Neural crest cell (in vitro differentiated cells): ENCODE measurements around the gene CLASP1. TPM values are rescaled to one million over a fixed set of nuclear protein-coding genes. Genes with fewer than 3 reads are reported as not detected.

ENCODE experiments used
- DNase-seq: peaks from one replicate; pipeline ENCODE4 v3.0.0; 2021; ENCODE audit warnings: low read depth, mixed read lengths, low spot score
- H3K27ac Mint-ChIP-seq: one replicate; pipeline ENCODE4 v1.8.0; 2021; ENCODE audit warnings: mild to moderate bottlenecking, mixed read lengths; ENCODE audit not compliant: unreplicated experiment
- H3K27me3 Mint-ChIP-seq: 2 replicates; pipeline ENCODE4 v1.8.0; 2021; ENCODE audit warnings: low read depth, mild to moderate bottlenecking, mixed read lengths
- H3K36me3 Mint-ChIP-seq: 2 replicates; pipeline ENCODE4 v1.8.0; 2021; ENCODE audit warnings: low read depth, mild to moderate bottlenecking, mixed read lengths
- H3K4me1 Mint-ChIP-seq: 2 replicates; pipeline ENCODE4 v1.8.0; 2021; ENCODE audit warnings: mixed read lengths
- H3K4me3 Mint-ChIP-seq: one replicate; pipeline ENCODE4 v1.8.0; 2021; ENCODE audit warnings: mild to moderate bottlenecking, mixed read lengths
- H3K9me3 Mint-ChIP-seq: 2 replicates; pipeline ENCODE4 v1.8.0; 2021; ENCODE audit warnings: mixed read lengths
- total RNA-seq: library from RNA; stranded (reverse); gene quantifications from 2 replicates; pipeline ENCODE4 v1.2.1, GENCODE V29; 2021
- TF ChIP-seq, protein P1 (sequence below): fragments of 200-600 bp; sonication (generic); conservative IDR thresholded peaks from 2 replicates; pipeline ENCODE4 v1.5.0; 2021; ENCODE audit warnings: antibody characterized with exemption, mild to moderate bottlenecking

The CLASP1 gene
- total RNA-seq, 1 donor from 2014 or later, result 95.8 TPM

DNA sequence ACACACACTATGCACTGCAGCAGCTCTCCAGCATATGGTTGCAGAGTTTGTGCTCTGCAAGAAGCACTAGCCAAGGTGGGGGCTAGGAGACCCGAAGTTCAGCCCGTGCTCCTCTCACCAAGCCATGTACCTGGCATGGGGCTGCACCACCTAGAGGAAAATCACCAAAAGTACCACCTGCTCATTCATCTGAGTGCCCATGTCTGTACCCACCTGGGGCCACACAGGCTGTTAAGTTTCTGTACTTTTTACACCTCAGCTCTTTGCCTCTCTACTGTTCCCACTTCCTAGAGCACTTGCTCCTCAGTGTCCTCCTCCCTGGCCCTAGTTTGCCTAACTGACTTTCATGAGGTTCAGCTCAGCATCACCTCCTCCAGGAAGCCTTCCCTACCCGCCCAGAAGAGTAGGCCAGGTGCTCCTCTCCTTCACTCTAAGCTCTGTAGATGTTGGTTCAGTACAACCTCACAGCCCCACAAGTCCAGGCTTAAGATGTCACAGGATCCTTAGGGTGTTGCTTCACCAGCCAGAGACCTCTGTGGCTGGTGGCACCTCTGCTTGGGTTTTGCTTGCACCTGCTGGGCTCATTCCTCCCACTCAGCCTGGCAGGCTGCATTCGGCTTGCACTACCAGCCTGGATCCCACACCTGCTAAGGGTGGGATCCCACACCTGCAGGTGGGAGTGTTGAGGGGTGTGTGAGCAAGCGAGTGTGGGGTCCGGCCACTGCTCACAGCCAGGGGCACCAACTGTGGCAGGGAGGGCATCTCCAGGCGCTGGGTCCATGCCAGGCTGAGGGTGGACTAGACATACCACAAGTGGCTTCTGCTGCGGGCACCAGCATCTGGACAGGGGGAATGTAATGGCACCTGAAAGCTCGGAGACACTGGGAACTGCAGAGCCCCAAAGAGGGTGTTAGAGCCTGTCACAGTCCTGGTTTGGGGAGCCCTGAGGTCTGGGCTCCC, 354.1 kb downstream of the CLASP1 start:
- no peak for DNase-seq
- H3K4me1 Mint-ChIP-seq, result peaks cover 6% of the 10 kb centered on the region
- no peak overlapping the region for H3K4me3 Mint-ChIP-seq
- H3K9me3 Mint-ChIP-seq, result peaks cover 2% of the 10 kb centered on the region
- no peak overlapping the region for H3K27ac Mint-ChIP-seq
- H3K27me3 Mint-ChIP-seq, result peaks cover 16% of the 10 kb centered on the region
- TF ChIP-seq, protein P1, sequence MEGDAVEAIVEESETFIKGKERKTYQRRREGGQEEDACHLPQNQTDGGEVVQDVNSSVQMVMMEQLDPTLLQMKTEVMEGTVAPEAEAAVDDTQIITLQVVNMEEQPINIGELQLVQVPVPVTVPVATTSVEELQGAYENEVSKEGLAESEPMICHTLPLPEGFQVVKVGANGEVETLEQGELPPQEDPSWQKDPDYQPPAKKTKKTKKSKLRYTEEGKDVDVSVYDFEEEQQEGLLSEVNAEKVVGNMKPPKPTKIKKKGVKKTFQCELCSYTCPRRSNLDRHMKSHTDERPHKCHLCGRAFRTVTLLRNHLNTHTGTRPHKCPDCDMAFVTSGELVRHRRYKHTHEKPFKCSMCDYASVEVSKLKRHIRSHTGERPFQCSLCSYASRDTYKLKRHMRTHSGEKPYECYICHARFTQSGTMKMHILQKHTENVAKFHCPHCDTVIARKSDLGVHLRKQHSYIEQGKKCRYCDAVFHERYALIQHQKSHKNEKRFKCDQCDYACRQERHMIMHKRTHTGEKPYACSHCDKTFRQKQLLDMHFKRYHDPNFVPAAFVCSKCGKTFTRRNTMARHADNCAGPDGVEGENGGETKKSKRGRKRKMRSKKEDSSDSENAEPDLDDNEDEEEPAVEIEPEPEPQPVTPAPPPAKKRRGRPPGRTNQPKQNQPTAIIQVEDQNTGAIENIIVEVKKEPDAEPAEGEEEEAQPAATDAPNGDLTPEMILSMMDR, result no peak
- no peaks in the 10 kb centered on the region for H3K36me3 Mint-ChIP-seq

DNA sequence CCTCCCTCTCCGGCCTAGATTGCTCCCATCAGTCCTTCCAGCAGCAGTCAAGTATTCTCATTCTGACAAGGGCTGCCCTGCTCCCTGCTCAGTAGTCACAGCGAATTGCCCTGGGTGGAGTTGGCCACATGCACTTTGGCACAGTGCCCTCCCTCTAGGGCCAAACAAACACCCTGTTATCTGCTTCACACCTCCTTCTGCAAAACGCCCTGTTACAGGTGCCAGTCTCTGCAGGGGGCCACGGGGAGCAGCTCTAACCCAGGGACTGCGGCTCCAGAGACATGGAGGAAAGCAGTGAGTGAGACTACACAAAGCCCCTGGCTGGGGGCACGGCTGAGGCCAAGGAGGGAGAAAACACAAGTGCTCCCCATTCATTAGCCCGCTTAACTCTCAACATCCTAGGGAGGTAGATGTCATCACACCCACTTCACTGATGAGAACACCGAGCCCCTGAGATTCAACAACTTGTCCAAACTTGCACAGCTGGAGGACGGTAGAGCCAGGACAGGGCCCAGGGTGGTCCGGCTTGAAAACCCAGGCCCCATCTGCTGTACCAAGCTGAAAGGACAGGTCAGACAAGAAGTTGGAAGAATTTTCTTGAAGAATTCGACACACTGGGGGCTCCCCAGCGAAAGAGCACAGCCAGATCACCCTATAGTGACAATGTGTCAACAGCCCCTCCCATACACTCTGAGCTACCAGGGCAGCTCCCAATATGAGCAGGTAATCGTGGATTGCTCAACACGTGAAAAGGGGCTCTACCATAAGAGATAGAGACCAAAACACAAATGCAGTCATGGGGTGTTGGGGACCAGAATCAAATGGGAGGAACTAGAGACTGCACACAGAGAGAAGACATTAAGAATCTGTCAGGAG, 355.6 kb downstream of the CLASP1 start:
- H3K27me3 Mint-ChIP-seq, result peaks cover 17% of the 10 kb centered on the region
- H3K27ac Mint-ChIP-seq, result no peak overlapping the region
- H3K9me3 Mint-ChIP-seq, result peaks cover 2% of the 10 kb centered on the region
- peaks cover 6% of the 10 kb centered on the region for H3K4me1 Mint-ChIP-seq
- DNase-seq, result no peak
- no peaks in the 10 kb centered on the region for H3K36me3 Mint-ChIP-seq
- TF ChIP-seq, protein P1, result no peak
- H3K4me3 Mint-ChIP-seq, result no peak overlapping the region

DNA sequence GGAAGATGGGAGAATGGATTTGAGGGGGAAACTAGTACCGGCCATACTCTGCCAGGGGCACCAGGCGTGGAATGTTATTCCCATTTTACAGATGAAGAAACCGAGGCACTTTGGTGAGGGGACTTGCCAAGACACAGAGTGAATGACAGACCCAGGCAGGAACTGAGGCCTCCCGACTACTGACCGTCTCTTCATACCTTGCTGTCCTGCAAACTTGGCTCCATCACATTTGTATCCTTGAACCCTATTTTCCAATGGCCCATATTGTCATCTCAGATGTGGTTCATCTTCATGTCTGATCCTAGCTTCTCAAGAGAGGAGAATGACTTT, 358.0 kb downstream of the CLASP1 start:
- H3K36me3 Mint-ChIP-seq, result no peaks in the 10 kb centered on the region
- H3K4me3 Mint-ChIP-seq, result no peak overlapping the region

DNA sequence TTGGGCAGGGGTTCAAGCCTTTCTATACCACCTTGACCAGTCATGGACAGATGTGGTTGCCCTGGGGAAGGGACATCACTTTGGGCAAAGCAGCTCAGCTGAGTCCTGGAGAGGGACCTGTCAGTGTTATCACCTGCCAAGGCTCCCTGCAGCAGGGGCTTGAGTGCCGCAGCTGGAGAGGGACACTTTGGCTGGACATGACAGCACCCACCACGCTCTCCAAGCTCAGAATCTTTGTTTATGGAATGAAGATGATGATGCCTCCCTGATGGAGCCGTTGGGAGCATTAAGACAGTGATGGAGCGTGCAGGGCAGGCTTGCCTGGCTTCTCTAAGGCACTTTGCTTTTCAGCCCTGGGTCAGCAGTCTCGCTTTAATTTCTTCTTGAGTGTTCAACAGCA, 360.0 kb downstream of the CLASP1 start:
- peaks cover 40% of the 10 kb centered on the region for H3K27me3 Mint-ChIP-seq
- DNase-seq, result no peak
- H3K27ac Mint-ChIP-seq, result no peak overlapping the region
- TF ChIP-seq, protein P1, result no peak
- H3K36me3 Mint-ChIP-seq, result no peaks in the 10 kb centered on the region
- no peaks in the 10 kb centered on the region for H3K9me3 Mint-ChIP-seq
- H3K4me3 Mint-ChIP-seq, result no peak overlapping the region
- H3K4me1 Mint-ChIP-seq, result peaks cover 1% of the 10 kb centered on the region

More for the DNA sequence above, 358.0 kb downstream of the CLASP1 start:
- Mint-ChIP-seq H3K9me3 (no peaks in the 10 kb centered on the region), H3K4me1 (no peaks in the 10 kb centered on the region), H3K27ac (no peak overlapping the region), H3K27me3 (peaks cover 31% of the 10 kb centered on the region)
- TF ChIP-seq, protein P1, result no peak
- DNase-seq, result no peak

DNA sequence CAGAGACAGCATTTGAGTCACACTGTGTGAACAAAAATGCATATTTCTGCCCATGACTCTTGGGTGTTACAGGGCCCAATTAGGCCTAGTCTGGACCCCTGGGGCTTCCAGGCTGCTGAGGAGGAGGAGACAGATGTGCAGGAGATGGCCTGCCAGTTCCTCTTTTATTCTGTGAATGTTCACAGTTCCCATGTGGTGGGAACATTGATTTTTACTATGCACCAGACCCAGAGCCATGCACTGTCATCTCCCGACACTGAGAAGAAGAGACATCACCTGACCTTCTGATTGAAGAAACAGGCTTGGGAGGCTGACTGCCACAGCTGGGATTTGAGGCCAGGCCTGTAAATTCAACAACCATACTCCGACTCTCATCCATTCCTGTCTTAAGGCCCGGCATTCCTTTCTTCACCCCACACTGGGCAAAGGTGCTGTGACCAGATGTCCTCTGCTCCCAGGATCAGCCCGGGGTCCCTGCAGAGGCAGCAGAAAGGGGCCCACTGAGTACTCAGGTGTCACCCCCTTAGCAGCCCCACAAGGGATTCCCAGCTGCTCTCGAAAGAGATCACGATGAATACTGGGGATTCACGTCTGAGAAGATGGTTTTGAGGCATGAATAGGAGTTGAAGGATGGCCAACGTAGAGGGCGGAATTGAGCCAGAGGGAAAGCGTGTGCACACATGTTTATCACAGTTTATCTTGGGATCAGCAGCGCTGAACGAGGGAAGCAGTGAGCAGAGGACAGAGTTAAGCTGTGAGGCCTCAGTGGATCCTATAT, 360.6 kb downstream of the CLASP1 start:
- no peak overlapping the region for H3K27ac Mint-ChIP-seq
- no peaks in the 10 kb centered on the region for H3K9me3 Mint-ChIP-seq
- peaks cover 46% of the 10 kb centered on the region for H3K27me3 Mint-ChIP-seq
- no peak overlapping the region for H3K4me3 Mint-ChIP-seq
- no peak for DNase-seq
- no peaks in the 10 kb centered on the region for H3K36me3 Mint-ChIP-seq
- H3K4me1 Mint-ChIP-seq, result peaks cover 8% of the 10 kb centered on the region
- TF ChIP-seq, protein P1, result no peak
